HG03175 (cell line): ENCODE results near the gene TEX35.
A peak's percentile ranks its signal among the peaks of the same experiment; 100 is the strongest.
"Not testable (repeated sequence)": the region's sequence is repeated elsewhere in the genome, so short reads cannot be mapped to it uniquely, and the experiment has no call there.

Source experiments
- ATAC-seq: cut with Tn5 transposase; IDR thresholded peaks from one replicate; pipeline ENCODE4 v1.9.1; 2021; ENCODE audit warnings: mild to moderate bottlenecking, moderate library complexity; ENCODE audit not compliant: unreplicated experiment

Gene TEX35

GRCh38 chr1:178493301-178493741 lies 19.6 kb upstream of the TEX35 start:
- no peak for ATAC-seq

- no peak for ATAC-seq
Measured at GRCh38 chr1:178494569-178494971, 18.3 kb upstream of the TEX35 start.

GRCh38 chr1:178495158-178495557 lies 17.8 kb upstream of the TEX35 start:
- ATAC-seq = no peak

GRCh38 chr1:178495741-178496409 lies 17.0 kb upstream of the TEX35 start:
- no peak for ATAC-seq

- no peak for ATAC-seq
Measured at GRCh38 chr1:178496410-178497135, 16.3 kb upstream of the TEX35 start, which contains the start of gene CLEC20A. Gene CLEC20A, minus strand, starts transcription at chr1:178496964. Its CDS starts 25 bp downstream, at chr1:178496939.

- no peak for ATAC-seq
Measured at GRCh38 chr1:178497903-178498478, 14.9 kb upstream of the TEX35 start.

- ATAC-seq = no peak
Measured at GRCh38 chr1:178498896-178499675, 13.8 kb upstream of the TEX35 start.

- no peak for ATAC-seq
Measured at GRCh38 chr1:178500091-178500770, 12.7 kb upstream of the TEX35 start.

GRCh38 chr1:178500936-178501554 lies 11.9 kb upstream of the TEX35 start:
- ATAC-seq = peak; percentile 9

GRCh38 chr1:178501705-178502329 lies 11.1 kb upstream of the TEX35 start:
- peak; percentile 82 for ATAC-seq

GRCh38 chr1:178502330-178502714 lies 10.6 kb upstream of the TEX35 start:
- no peak for ATAC-seq

GRCh38 chr1:178502856-178503255 lies 10.1 kb upstream of the TEX35 start:
- ATAC-seq = no peak

GRCh38 chr1:178503316-178503715 lies 9.6 kb upstream of the TEX35 start:
- ATAC-seq = not testable (repeated sequence)

GRCh38 chr1:178503849-178504248 lies 9.1 kb upstream of the TEX35 start:
- ATAC-seq = no peak

GRCh38 chr1:178504286-178504685 lies 8.6 kb upstream of the TEX35 start:
- ATAC-seq = no peak

GRCh38 chr1:178506177-178506576 lies 6.7 kb upstream of the TEX35 start:
- ATAC-seq = no peak

- ATAC-seq = no peak
Measured at GRCh38 chr1:178506669-178507068, 6.2 kb upstream of the TEX35 start.

GRCh38 chr1:178509414-178510007 lies 3.4 kb upstream of the TEX35 start:
- no peak for ATAC-seq

- no peak for ATAC-seq
Measured at GRCh38 chr1:178510155-178510554, 2.8 kb upstream of the TEX35 start.
